Effector memory CD8-positive, alpha-beta T cell (primary cell): ENCODE measurements around the gene DNAJC16.

ENCODE experiments used
- ATAC-seq: fragments of 150-1000 bp; cut with Tn5 transposase; replicated peaks from 2 replicates; pipeline ENCODE4 v1.10.0; 2021; ENCODE audit warnings: mild to moderate bottlenecking, moderate library complexity
- DNase-seq, 3 experiments: peaks; one replicate each; pipeline ENCODE4 v3.0.0; 2021
- H3K27ac Mint-ChIP-seq, 2 donors: one replicate each; pipeline ENCODE4 v1.8.0; 2022; ENCODE audit warnings: mild to moderate bottlenecking in 2 of 2, mixed read lengths in 2 of 2, moderate library complexity in 2 of 2
- H3K27me3 Mint-ChIP-seq, 2 donors: one replicate each; pipeline ENCODE4 v1.8.0; 2022; ENCODE audit warnings: mixed read lengths in 2 of 2
- H3K36me3 Mint-ChIP-seq: one replicate; pipeline ENCODE4 v1.8.0; 2022; ENCODE audit warnings: mild to moderate bottlenecking, moderate library complexity, mixed read lengths; ENCODE audit not compliant: insufficient read depth
- H3K4me1 Mint-ChIP-seq, 2 donors: one replicate each; pipeline ENCODE4 v1.8.0; 2022; ENCODE audit warnings: low read depth in 2 of 2, mixed read lengths in 2 of 2
- H3K4me3 Mint-ChIP-seq, 2 donors: one replicate each; pipeline ENCODE4 v1.8.0; 2022; ENCODE audit warnings: mild to moderate bottlenecking in 2 of 2, mixed read lengths in 2 of 2, moderate library complexity in 2 of 2
- H3K9me3 Mint-ChIP-seq, 2 donors: one replicate each; pipeline ENCODE4 v1.8.0; 2022; ENCODE audit warnings: mixed read lengths in 2 of 2

Gene DNAJC16

DNA sequence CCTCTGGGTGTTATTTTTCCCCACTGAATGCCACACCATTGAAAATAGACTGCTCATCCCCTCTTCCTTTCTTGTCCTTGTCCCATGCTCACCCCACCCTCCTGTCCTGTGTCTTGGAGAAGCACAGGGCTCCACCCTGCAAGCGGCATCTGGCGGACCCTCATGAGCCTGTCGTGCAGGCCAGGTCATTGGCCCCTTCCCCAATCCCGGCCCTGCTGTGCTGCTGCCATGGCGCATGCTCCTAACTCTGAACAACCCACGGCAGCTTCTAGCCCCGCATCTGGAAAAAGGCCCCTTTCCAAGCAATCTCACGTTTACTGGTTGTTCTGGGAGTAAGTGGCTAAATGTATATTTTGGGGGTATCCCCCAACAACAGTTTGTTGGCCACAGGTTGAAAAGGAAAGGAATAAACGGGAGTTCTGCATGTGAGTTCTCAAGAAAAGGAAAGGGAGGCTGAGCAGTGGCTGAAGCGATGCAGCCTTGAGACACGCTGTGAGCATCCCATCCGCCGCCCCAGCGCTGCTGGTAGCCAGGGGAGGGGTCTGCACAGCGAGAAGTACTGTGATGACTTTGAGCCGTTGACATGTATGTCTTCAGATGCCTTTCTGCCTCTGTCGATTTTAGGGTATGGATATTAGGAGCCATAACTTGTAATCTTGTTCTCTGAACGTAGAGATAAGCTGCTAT, 41.9 kb downstream of the DNAJC16 start:
- Mint-ChIP-seq H3K27me3 (no peaks in the 10 kb centered on the region), H3K4me1 (no peaks in the 10 kb centered on the region), H3K36me3 (peaks cover 49% of the 10 kb centered on the region), H3K4me3 (no peak overlapping the region), H3K9me3 (no peaks in the 10 kb centered on the region), H3K27ac (peak overlapping the region in 1 of 2 donors; percentile 30)
- ATAC-seq (no peak), DNase-seq (no peak)

DNA sequence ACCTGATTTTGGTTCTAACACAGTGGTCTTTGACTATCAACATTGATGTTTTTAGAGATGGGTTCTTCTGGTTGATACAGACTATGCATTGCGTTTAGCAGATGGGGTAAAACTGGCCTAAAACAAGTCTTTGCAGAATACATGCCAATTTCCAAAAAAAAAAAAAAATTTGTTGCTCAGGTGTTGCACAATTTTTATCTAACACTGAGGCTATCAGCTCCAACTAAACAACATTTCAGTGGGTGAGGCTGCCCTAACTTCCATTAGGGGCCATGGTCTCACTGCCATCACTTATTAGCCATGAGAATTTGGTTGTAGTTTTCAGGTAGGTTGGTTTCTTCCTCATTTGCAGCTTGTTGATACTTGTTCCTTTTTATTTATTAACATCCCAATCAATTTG, 44.2 kb downstream of the DNAJC16 start:
- Mint-ChIP-seq H3K4me3 (no peak overlapping the region), H3K27ac (peak overlapping the region; percentile 9 to 14), H3K27me3 (no peaks in the 10 kb centered on the region), H3K9me3 (no peaks in the 10 kb centered on the region), H3K36me3 (peaks cover 26% of the 10 kb centered on the region), H3K4me1 (no peaks in the 10 kb centered on the region)
- no peak for ATAC-seq
- DNase-seq = no peak

DNA sequence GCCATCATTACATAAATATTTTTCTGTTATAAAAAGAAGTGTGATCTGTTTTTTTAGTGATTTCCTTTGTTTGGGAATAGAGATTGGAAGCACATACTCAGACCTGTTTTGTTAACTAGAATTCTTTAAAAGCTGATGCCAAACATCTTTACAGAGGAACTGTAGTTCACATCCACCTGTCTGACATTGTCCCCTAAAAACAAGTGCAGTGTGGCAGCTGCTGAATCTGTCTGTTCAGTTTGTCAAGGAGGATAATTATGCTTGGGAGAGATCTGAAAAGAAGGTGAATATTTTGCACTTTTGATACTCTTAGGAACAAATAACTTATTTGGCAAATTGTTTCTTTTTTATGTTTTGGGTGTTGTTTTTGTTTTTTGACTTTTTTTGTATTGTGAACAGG, 44.6 kb downstream of the DNAJC16 start:
- Mint-ChIP-seq H3K4me1 (no peaks in the 10 kb centered on the region), H3K4me3 (no peak overlapping the region), H3K27me3 (no peaks in the 10 kb centered on the region), H3K27ac (peak overlapping the region; percentile 9 to 14), H3K9me3 (no peaks in the 10 kb centered on the region), H3K36me3 (peaks cover 22% of the 10 kb centered on the region)
- no peak for ATAC-seq
- no peak for DNase-seq

- H3K27me3 Mint-ChIP-seq = no peaks in the 10 kb centered on the region
- H3K9me3 Mint-ChIP-seq = no peaks in the 10 kb centered on the region
- DNase-seq (no peak), ATAC-seq (no peak)
- peaks cover 16% of the 10 kb centered on the region for H3K36me3 Mint-ChIP-seq
- no peak overlapping the region for H3K27ac Mint-ChIP-seq
- H3K4me3 Mint-ChIP-seq = no peak overlapping the region
- peaks cover 2 to 6% of the 10 kb centered on the region in 2 donors for H3K4me1 Mint-ChIP-seq
Observed at GRCh38 chr1:15573477-15573876, 46.8 kb downstream of the DNAJC16 start.

DNA sequence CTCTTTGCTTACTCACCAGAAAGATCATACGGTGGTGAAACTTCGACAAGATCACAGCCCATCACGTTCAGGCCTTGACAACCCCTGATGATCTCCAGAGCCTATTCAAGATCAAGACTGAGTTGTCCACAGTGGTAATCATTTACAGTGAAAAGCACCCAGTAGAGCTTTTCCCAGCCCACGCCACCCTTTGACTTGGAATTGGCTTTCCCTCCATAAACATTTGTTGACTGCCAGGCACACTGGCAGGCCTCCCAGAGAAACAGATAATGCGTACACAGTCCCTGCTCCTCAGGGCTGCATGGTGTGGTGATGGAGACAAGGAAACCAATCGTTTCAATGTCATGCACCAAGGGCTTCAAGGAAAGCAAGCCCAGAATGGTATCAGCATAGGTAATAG, 48.1 kb downstream of the DNAJC16 start:
- Mint-ChIP-seq H3K4me3 (no peak overlapping the region), H3K27ac (peak overlapping the region in 1 of 2 donors; percentile 16), H3K27me3 (no peaks in the 10 kb centered on the region), H3K9me3 (no peaks in the 10 kb centered on the region), H3K4me1 (peaks cover 15 to 18% of the 10 kb centered on the region in 2 donors), H3K36me3 (peaks cover 9% of the 10 kb centered on the region)
- no peak for DNase-seq
- ATAC-seq = no peak

- Mint-ChIP-seq H3K27me3 (no peaks in the 10 kb centered on the region), H3K9me3 (no peaks in the 10 kb centered on the region), H3K27ac (no peak overlapping the region), H3K4me3 (no peak overlapping the region), H3K4me1 (peaks cover 18 to 20% of the 10 kb centered on the region in 2 donors), H3K36me3 (no peaks in the 10 kb centered on the region)
- no peak for DNase-seq
- no peak for ATAC-seq
Observed at GRCh38 chr1:15575549-15576150, 49.0 kb downstream of the DNAJC16 start.

DNA sequence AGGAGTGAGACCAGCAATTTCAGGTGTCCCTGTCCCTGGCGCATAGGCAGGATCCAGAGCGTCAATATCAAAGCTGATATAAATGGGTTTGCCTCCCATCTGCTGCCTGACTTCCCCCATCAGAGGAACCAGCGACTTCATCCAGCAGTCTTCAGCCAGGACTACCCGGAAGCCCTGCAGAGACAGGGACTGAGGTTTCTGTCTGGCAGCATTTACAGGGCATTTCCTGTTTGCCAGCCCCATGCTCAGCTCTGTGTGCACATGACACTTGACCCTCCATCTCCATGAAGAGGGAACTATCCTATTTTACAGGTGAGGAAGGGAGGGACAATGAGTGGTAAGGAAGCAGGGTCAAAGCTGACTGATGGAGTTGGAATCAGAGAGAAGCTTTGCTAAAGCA, 51.0 kb downstream of the DNAJC16 start:
- Mint-ChIP-seq H3K27ac (peak overlapping the region in 1 of 2 donors; percentile 93), H3K9me3 (no peaks in the 10 kb centered on the region), H3K27me3 (no peaks in the 10 kb centered on the region), H3K4me3 (peak overlapping the region in 1 of 2 donors; percentile 63), H3K4me1 (peaks cover 18 to 20% of the 10 kb centered on the region in 2 donors), H3K36me3 (no peaks in the 10 kb centered on the region)
- DNase-seq (no peak), ATAC-seq (no peak)

DNA sequence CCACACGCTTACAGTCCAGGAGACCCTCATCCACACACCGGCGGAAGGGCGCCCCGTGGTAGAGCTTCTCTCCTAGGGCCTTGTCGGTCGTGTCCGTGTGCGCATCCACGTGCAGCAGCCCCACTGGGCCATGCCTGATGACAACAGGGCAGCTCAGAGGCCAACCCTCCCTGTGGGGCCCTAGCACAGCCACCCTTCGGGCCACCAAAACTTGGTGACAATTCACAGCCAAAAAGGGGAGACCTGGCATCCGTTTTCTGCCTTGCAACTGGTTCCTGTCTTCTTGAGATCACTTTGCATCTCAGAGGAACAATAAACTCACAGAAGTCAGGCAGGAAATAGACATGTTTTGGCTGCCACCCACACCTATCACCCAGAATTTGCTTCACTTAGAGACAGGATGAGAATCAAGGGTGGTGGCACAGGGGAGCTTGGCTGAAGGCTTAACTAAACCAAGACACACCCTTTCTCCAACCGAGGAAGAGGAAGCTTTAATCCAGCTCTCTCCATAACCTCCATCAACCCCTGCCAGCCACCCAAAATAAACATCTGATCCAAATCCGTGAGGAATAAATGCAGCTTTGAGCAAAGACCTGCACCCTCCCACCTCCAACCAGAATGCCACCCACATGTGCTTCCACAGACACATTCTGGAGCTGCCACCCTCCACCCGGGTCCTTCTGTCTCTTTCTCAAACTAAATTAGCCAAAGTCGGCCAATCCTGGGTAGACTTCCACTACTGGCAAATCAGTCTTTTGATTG, 52.5 kb downstream of the DNAJC16 start:
- DNase-seq (peak; percentile 5 to 29 (median 8)), ATAC-seq (peak; percentile 88)
- peaks cover 18 to 22% of the 10 kb centered on the region in 2 donors for H3K4me1 Mint-ChIP-seq
- no peaks in the 10 kb centered on the region for H3K36me3 Mint-ChIP-seq
- no peaks in the 10 kb centered on the region for H3K27me3 Mint-ChIP-seq
- peak overlapping the region; percentile 57 to 63 for H3K4me3 Mint-ChIP-seq
- H3K27ac Mint-ChIP-seq = peak overlapping the region; percentile 93 to 96
- H3K9me3 Mint-ChIP-seq = no peaks in the 10 kb centered on the region

GRCh38 chr1:15579683-15580047, 53.0 kb downstream of the DNAJC16 start:
- H3K4me3 Mint-ChIP-seq = peak overlapping the region; percentile 57 to 63
- ATAC-seq (peak; percentile 16), DNase-seq (no peak)
- no peaks in the 10 kb centered on the region for H3K27me3 Mint-ChIP-seq
- H3K36me3 Mint-ChIP-seq = no peaks in the 10 kb centered on the region
- no peaks in the 10 kb centered on the region for H3K9me3 Mint-ChIP-seq
- H3K4me1 Mint-ChIP-seq = peaks cover 18 to 22% of the 10 kb centered on the region in 2 donors
- peak overlapping the region; percentile 93 to 96 for H3K27ac Mint-ChIP-seq

- peaks cover 6% of the 10 kb centered on the region for H3K36me3 Mint-ChIP-seq
- no peaks in the 10 kb centered on the region for H3K27me3 Mint-ChIP-seq
- DNase-seq (no peak), ATAC-seq (no peak)
- no peak overlapping the region for H3K27ac Mint-ChIP-seq
- H3K4me1 Mint-ChIP-seq = peaks cover 22 to 23% of the 10 kb centered on the region in 2 donors
- H3K9me3 Mint-ChIP-seq = no peaks in the 10 kb centered on the region
- H3K4me3 Mint-ChIP-seq = peak overlapping the region; percentile 80 to 83
Observed at GRCh38 chr1:15583016-15583706, 56.5 kb downstream of the DNAJC16 start.

DNA sequence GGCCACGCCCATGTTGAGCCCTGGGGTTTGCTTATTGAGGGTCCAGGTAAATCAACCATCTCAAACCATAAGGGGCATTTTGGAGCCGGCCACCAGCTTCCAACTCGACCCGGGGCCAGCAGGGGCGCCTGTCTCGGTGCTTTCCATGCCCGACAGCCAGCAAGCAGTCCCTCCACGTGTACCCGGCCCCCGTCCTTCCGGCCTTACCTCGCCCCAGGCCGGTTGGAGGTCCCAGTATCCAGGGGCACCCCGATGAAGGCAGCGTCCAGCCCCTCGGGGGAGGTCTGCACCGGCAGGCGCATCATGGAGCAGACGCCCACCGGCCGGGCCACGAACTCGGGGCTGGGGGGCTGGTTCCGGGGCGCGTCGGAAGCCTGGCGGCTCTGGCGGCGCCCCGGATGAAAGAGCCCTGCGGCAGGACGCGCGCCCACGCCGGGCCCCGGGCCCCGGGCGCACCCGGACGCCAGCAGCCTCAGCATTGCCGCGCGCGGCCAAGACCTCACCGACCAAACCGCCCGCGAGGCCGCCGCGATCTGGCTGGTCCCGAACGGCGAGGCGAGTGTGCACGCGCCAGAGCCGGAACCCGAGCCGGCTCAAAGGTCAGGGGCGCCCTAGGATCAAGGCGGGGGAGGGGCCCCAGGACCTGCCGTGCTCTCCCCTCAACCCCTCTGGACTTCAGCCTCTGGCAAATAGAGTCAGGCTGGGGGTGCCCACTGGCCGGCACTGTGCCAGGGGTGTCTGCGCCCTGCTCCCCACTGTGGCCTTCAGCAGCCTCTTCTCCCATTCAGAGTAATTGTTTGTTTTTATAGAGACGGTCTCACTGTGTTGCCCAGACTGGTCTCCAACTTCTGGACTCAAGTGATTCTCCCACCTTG, 58.1 kb downstream of the DNAJC16 start, which contains the start of gene AGMAT:
TSS of gene AGMAT (minus strand) at position 563 of the 875 bp plus-strand sequence. CDS start at position 479, 84 bp downstream.
- Mint-ChIP-seq H3K4me3 (peak within 1 kb of the TSS; percentile 80 to 83), H3K27ac (peak within 1 kb of the TSS; percentile 78 to 82), H3K9me3 (no peaks in the 10 kb centered on the region), H3K36me3 (peaks cover 6% of the 10 kb centered on the region), H3K27me3 (no peaks in the 10 kb centered on the region), H3K4me1 (peaks cover 8% of the 10 kb centered on the region in 2 donors)
- DNase-seq = peak; percentile 29 to 49 (median 30)
- peak; percentile 86 for ATAC-seq

DNA sequence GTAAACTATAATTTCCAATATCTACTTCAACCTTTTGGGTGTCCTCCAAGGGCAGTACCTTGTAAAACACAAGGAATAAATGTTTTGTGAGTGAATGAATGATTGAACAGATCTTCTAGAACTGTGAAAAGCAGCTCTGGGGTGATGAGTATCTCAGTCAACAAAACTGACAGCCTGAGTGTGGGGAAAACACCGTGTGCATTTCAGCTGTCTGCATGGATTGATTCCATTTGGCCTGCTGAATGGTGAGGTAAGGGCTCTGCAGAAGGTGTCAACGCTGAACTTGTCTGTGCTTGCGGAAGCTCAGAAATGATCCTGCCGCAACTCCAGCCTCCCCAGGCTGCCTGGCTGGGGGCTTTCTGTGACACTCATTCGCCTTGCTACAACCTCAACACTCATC, 65.6 kb downstream of the DNAJC16 start:
- no peaks in the 10 kb centered on the region for H3K36me3 Mint-ChIP-seq
- peaks cover 4 to 9% of the 10 kb centered on the region in 2 donors for H3K27me3 Mint-ChIP-seq
- no peak overlapping the region for H3K27ac Mint-ChIP-seq
- no peaks in the 10 kb centered on the region for H3K9me3 Mint-ChIP-seq
- DNase-seq (no peak), ATAC-seq (no peak)
- H3K4me1 Mint-ChIP-seq = peaks cover 0 to 2% of the 10 kb centered on the region in 2 donors
- H3K4me3 Mint-ChIP-seq = no peak overlapping the region
